NCI-H1436 treated with DMSO at 0.1 percent for 48 hours (cell line): Measurements from ENCODE around the gene EPB41L2.
"Not testable (repeated sequence)": the region's sequence is repeated elsewhere in the genome, so short reads cannot be mapped to it uniquely, and the experiment has no call there.

Experiments
- DNase-seq: peaks from one replicate; lab custom pipeline; 2025; lab: John Stamatoyannopoulos, UW

EPB41L2 gene

DNA sequence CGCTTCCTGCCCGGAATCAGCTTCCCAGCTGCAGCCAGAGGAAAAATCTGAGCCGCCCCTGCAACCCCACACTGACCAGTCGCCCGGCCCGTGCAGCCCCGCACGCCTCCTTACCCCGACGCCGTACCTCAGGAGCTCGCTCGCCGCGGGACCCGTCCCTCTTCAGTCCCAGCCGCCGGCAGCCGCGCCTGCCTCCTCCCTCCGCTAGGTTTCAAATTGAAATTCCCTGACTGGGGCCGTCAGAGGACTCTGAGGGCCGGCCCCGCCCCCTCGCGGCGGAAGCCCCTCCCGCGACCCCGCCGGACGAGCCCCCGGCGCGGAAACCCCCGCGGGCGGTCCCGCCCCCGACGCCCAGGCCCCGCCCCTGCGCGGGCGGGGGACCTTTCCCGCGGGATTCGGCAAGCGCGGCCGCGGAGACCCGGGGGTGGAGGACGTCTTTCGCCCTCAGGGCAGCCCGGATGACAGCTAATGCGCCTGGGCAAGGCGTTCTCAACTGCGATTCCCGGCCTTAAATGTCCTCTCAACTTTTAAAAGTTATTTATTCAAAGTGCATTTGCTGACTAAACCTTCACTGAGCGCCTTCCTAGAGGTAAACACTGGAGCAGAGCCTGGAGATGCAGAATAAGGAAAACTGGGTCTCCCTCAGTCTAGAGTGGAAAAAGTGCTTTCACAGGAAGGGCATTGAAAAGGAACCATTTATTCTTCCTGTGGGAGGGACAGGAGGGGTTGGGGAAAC, at the start of gene EPB41L2:
Gene EPB41L2 (minus strand): TSS at position 218 of the 736 bp plus-strand sequence. CDS start 106,760 bp downstream, outside the sequence.
- peak; percentile 8 for DNase-seq

DNA sequence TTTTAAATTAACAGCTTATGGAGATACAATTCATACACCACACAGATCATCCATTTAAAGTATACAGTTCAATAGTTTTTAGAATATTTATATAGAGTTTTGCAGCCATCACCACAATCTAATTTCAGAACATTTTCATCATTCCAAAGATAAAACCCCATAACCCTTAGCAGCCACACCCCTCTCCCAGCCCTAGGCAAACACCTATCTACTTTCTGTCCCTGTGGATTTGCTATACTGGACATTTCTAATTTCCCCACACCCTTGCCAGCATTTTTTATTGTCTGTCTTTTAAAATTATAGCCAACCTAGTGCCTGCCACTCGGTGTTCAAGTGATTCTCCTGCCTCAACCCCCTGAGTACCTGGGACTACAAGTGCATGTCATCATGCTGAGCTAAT, 49.2 kb upstream of the EPB41L2 start:
- no peak for DNase-seq

DNA sequence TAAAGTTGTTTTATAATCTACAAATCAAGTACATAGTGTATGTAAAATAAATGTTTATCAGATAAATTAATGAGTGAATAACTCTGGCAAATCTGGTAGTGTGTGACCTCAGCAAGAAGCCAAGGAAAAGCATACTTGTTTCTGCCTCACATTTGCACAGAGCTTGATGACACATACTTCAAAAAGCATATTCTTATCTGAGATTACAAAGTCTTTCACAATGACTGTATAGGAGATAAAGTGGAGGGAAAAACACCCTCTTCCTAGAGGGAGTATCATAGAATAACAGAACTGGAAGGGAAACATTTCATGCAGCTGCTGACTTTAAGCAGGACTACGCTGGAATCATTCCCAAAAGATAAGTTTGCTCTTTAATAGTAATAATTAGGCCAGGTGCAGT, 44.1 kb upstream of the EPB41L2 start:
- DNase-seq: no peak

DNA sequence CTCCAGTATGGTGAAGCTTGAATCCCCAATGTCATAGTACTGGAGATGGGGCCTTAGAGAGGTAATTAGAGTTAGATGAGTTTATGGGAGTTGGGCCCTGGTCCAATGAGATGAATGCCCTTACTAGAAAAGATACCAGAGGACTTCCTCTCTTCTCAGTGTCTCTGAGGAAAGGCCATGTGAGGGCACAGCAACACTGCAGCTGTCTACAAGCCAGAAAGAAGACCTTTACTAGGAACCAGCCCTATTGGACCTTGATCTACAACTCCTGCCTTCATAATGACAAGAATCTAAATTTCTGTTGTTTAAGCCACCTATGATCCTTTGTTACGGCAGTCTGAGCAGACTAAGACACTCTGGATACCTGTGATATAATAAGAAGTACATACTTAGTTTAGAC, 40.9 kb upstream of the EPB41L2 start:
- no peak for DNase-seq

DNA sequence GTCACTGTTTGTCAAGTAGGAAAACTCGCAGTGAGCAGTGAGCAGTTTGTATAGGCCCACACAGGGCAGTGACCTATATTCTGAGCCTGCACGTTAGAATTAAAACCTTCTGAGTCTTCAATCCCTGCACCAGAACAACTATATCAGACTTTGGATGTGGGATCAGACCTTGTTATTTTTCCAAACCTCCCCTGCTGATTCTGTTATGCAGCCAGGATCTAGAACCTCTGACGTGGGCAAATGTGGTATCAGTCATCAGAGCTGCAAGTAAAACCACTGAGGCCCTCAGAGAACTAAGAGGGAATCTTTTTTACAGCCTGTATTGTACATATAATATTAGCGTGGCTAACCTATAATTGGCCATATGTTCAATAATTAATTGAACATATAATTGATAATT, 40.3 kb upstream of the EPB41L2 start:
- no peak for DNase-seq

DNA sequence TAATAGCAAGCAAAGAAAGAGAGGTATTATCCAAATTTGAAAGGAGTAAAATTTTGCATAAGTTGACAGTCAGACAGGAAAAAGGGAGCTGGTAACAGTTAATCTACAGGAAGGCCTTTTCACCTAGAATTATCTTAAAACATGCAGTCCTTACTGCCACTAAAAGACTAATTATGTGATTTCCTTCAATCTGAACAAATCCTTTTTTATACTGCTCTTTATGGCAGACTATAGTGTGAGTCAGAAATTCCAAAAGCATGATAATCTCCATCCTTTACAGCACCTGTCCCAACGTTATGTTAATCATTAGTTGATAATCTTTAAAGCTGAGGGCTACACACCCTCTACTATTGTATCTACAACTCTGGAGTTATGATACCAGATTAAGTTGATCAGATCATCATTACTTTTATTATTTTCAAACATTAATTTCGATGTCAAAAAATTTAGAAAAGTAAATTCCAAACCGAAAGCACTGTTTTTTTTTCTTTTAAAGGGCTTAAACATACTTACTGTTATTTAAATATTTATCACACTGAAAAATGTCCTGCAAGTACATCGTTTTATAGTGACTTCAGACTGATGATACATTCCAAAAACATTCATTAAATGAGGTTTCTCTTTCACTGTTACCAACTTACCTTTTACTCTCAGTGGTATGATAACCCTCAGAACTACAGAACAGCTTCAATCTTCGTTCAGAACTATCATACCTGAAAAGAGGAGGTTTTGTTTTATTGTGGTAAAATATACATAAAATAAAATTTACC, 39.1 kb upstream of the EPB41L2 start:
- DNase-seq: no peak

DNA sequence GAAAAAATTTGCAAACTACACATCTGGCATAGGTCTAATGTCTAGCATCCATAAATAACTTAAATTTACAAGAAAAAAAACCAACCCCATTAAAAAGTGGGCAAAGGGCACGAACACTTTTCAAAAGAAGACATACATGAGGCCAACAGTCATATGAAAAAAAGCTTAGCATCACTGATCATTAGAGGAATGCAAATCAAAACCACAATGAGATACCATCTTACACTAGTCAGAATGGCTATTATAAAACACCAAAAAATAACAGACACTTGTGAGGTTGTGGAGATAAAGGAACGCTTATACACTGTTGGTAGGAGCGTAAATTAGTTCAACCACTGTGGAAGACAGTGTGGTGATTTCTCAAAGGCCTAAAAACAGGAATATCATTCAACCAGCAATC, 33.7 kb upstream of the EPB41L2 start:
- no peak for DNase-seq

DNA sequence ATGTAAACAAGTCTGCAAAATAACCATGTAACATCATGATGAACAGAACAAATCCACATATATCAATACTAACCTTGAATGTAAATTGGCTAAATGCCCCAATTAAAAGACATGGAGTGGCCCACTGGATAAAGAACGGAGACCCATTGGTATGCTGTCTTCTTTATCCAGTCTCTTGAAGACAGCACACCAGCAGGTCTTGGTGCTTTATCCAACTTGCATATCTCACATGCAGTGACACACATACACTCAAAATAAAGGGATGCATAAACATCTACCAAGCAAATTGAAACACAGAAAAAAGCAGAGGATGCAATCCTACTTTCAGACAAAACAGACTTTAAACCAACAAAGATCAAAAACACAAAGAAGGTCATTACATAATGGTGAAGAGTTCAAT, 30.3 kb upstream of the EPB41L2 start:
- DNase-seq: no peak

DNA sequence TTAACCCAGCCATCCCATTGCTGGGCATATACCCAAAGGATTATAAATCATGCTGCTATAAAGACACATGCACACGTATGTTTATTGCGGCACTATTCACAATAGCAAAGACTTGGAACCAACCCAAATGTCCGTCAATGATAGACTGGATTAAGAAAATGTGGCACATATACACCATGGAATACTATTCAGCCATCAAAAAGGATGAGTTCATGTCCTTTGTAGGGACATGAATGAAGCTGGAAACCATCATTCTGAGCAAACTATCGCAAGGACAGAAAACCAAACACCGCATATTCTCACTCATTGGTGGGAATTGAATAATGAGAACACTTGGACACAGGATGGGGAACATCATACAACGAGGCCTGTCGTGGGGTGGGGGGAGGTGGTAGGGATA, 28.9 kb upstream of the EPB41L2 start:
- DNase-seq: not testable (repeated sequence)

DNA sequence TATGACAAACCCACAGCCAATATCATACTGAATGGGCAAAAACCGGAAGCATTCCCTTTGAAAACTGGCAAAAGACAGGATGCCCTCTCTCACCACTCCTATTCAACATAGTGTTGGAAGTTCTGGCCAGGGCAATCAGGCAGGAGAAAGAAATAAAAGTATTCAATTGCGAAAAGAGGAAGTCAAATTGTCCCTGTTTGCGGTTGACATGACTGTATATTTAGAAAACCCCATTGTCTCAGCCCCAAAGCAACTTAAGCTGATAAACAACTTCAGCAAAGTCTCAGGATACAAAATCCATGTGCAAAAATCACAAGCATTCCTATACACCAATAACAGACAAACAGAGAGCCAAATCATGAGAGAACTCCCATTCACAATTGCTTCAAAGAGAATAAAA, 27.3 kb upstream of the EPB41L2 start:
- DNase-seq: not testable (repeated sequence)

DNA sequence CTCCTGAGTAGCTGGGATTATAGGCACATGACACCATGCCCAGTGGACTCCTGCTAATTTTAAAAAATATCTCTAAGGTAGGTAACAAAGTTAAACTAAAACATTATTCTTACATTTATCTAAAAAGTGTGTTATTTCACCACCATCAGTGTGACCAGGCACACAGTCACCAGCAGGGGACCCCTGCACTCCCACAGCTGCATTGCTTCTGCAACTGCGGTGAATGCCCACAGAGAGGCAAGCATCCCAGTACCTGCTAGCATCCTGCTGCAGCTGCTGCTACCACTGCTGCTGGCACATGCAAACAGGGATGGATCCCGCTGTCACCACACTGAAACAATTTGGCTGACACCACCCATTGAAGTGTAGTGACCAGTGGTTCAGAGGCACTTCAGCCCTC, 21.9 kb upstream of the EPB41L2 start:
- DNase-seq: no peak

DNA sequence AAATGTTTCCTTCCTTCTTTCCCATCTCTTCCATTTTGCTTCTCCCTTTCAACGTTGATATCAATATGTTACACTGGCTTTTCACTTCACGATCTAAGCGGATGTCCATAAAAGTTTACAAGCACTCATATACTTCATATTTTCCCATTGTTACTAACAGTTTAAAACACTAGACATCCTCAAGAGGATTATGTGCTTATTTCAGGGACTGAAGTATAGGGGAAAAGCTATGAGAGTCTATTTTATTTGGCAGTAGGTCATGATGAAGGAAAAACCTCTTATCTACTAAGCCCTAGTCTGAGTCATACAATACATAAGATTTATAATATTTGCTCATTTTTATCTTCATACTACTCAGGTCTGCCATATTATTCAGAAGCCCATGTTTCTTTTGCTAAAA, 20.6 kb upstream of the EPB41L2 start:
- no peak for DNase-seq

DNA sequence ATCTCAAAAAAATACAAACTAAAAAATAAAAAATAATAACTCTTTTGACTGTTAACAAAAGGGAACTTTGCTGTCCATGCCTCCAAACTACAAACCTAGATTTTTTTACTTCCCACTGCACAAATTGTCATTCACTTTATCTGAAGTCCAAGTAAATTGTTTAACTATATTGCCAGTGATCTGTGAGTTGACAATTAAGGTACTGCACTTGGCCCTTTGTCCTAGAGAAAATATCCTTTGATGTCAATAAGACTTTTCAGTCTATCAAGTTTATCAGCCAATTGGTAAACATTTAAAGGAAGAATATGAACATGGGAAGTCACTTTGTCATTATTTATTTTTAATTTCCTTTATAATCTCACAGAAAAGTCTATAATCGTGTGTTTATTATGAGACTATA, 19.3 kb upstream of the EPB41L2 start:
- no peak for DNase-seq

DNA sequence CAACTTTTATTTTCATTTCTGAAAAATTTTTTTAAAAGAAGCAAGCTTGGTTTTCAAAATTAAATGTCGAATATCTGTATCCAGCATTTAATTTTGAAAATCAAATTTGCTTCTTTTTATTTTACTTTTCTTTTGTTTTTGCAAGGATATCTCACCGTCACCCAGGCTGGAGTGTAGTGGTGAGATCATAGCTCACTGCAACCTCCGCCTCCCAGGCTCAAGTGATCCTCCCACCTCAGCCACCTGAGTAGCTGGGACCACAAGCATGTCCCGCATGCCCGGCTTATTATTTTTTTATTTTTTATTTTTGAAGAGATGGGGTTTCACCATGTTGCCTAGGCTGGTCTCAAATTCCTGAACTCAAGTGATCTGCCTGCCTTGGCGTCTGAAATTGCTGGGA, 17.0 kb upstream of the EPB41L2 start:
- no peak for DNase-seq

DNA sequence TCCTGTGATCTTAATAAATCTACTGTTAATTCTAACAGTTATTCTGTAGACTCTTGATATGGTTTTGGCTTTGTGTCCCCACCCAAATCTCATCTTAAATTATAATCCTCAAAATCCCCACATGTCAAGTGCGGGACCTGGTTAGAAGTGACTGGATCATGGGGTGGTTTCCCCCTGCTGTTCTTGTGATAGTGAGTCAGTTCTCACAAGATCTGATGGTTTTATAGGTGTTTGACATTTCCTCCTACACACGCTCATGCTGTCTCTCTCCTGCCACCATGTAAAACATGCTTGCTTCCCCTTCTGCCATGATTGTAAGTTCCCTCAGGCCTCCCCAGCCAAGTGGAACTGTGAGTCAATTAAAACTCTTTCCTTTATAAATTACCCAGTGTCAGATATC, 10.5 kb upstream of the EPB41L2 start:
- no peak for DNase-seq

DNA sequence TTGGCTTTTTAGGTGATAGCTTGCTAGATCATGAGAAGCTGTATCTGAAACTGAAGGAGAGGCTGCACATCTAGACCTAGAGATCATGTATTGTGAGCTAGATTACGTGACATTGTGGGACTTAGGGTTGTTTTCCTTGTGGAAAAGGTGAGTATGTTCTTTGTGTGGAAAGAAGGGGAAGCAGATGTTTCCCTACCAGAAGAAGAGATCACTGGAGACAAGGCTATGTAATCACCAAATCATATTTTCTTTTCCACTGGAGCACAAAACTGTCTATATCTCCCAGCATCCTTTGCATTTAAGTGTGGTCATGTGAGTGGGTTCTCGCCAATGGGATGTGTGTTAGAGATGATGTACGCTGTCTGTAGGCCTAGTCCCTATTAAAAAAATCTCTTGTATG, 7.0 kb upstream of the EPB41L2 start:
- no peak for DNase-seq

DNA sequence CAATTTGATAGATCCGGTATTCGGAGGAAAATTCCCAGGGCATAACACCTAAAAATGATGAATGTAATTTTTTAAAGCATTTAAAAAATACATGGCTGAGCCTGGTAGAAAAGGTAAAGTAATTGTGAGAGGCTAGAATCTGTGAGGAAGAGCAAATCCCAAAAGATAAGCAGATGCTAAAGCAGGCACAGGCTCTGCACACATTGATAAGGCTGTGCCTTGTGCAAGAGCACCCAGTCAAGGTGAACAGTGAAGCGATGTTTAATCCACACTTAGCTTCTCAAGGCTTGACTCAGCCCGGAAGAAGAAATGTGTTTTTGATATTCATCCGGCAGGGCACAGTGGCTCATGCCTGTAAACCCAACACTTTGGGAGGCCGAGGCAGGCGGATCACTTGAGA, 5.1 kb upstream of the EPB41L2 start:
- DNase-seq: no peak

DNA sequence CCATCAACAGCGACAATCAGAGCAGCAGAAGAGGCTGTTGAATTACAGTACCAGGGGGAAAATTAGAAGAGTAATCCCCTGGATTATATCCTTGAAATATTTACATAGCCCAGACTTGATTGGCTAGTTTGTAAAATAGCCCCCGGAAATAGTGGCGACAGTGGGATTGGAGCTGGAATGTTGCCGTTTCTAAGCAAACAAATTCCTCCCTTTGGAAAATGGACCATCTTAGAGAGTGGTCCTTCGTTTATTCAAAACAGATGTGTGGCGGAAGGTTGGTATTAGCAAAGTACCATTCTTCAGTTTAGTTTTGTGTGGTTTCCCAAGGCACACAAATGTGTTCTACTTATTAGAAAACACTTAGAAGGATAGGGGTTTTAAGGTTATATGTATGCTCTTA, 4.5 kb upstream of the EPB41L2 start:
- no peak for DNase-seq

DNA sequence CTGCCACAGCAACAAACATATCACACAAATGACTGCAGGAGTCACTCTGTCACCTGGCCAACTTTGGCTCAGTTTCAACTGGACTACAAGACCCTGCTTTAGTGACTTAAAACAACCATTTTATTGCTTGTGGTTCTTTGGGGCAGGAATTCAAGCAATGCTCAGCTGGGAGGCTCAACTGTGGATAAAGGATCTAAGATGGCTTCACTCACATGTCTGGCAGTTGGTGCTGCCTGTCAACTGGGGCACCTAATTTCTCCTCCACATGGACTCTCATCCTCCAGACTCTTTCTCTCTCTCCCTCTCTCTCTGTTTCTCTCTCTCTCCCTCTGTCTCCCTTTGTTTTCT, 2.8 kb upstream of the EPB41L2 start:
- no peak for DNase-seq

DNA sequence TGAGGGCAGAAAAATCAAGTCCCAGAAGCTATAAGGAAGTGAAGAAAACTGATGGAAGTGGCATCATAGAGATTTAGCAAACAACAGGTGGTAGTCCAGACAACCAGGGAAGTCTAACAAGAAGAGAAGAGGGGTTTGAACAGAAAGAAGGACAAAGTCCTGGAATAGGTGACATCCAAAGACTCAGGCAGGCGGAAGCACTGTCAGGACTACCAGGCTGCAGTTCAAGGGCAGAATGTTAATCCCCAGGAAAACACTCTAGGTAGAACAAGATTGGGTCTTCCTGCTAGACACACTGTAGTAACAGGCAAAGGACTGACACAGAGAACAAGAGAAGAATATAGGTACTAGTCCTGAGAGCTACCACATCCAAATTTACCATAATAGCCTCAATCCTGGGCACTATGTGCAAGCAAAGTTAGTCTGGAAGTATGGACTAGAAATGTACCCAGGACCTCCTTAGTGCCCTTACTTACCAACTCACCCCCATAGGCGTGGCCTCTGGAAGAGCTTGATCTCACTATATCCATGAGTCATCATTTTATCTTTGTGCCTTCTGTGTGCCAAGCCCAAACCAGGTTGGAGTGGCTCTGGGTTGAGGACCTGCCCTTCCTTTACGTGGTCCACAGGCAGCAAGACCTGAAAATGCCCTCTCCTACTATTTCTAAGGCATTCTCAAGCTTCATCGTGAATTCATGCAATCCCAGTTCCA, 2.2 kb upstream of the EPB41L2 start:
- DNase-seq: no peak

DNA sequence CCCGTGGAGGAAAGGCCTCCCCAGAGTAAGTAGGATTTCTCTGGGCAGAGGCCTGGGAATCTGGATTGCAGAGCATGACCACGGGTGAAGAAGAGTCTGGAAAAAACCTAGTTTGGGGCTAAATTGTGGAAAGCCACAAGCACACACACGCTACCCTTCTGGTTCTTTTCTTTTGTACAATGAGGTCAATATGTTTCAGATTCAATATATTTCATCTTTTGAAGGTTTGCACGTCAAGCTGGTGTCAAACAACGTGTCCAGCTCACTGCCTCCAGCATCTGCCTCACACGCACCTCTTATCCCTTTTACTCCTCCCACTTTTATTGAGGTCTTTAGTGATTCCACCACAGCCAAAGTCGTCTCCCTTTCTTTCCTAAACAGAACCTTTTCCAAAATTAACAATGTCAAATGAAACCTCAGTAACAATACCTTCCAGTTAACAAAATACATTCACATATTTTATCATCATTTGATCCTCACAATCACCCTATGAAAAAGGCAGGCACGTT, 773 bp upstream of the EPB41L2 start:
- DNase-seq: no peak

DNA sequence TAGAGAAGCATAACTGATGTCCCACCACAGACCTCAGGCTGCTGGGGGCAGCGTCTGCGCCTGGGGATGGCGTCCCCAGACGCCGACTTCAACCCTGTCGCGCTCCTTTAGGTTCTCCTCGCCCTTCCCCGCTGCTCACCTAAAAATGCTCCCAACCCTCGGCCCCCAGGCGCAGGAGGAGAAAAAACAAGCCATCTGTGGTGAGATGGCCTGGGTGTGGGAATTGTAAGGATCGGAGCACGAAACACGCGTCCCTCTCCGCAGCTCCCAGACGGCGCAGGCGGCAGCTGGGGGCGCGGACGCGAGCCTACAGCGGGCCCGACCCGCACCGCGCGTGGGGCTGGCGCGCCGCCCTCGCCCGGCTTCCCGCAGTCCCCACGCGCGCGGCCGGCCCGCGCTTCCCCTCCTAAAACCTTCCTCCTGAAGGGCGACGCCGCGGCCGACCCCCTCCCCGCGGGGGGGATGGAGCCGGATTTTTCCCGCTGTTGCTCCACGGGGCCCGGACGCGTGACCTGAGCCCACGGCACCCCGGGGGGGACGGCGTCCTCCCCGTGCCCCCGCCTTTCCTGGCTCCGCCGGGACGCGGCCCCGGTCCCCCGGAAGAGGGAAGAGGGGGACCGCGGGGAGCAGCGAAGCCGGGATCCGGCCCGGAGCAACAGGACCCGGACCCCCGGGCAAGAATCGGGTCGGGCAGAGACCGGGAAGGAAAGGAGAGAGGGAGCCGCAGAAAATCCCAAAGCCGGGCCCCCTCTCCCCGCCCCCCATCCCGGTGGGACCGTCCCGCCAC, 611 bp downstream of the EPB41L2 start:
- no peak for DNase-seq
